ENCODE measurements around the gene ATP10D.
"Not testable (repeated sequence)": the region's sequence is repeated elsewhere in the genome, so short reads cannot be mapped to it uniquely, and the experiment has no call there.

The ATP10D gene

GRCh38 chr4:47531241-47531953 is 46.3 kb downstream of the ATP10D start:
- DNase-seq, result peak in 8 of 42 donors; percentile 4 to 39 (median 13)

GRCh38 chr4:47531954-47532321 is 46.9 kb downstream of the ATP10D start:
- intact Hi-C loops (cut with DNase I), result no loop called here
- peak in 13 of 42 donors; percentile 5 to 41 (median 11) for DNase-seq

More at GRCh38 chr4:47531241-47531953, 46.3 kb downstream of the ATP10D start:
- intact Hi-C loops (cut with DNase I), result no loop called here

- intact Hi-C loops (cut with DNase I), result no loop called here
- no peak for DNase-seq
Measured at GRCh38 chr4:47532658-47533057, 47.6 kb downstream of the ATP10D start.

GRCh38 chr4:47533689-47534347 is 48.7 kb downstream of the ATP10D start:
- intact Hi-C loops (cut with DNase I), result no loop called here
- no peak for DNase-seq

GRCh38 chr4:47534772-47535171 is 49.7 kb downstream of the ATP10D start:
- no peak for DNase-seq
- intact Hi-C loops (cut with DNase I), result no loop called here

- intact Hi-C loops (cut with DNase I), result no loop called here
- DNase-seq, result no peak
Measured at GRCh38 chr4:47535567-47536147, 50.6 kb downstream of the ATP10D start.

- no peak for DNase-seq
- intact Hi-C loops (cut with DNase I), result no loop called here
Measured at GRCh38 chr4:47536966-47537365, 51.9 kb downstream of the ATP10D start.

- intact Hi-C loops (cut with DNase I), result no loop called here
- no peak for DNase-seq
Measured at GRCh38 chr4:47538111-47538824, 53.2 kb downstream of the ATP10D start.

GRCh38 chr4:47538825-47539154 is 53.7 kb downstream of the ATP10D start:
- DNase-seq, result no peak
- intact Hi-C loops (cut with DNase I), result no loop called here

GRCh38 chr4:47542640-47543039 is 57.6 kb downstream of the ATP10D start:
- DNase-seq; intact Hi-C loops (cut with DNase I): not testable (repeated sequence)

GRCh38 chr4:47543331-47543730 is 58.3 kb downstream of the ATP10D start:
- intact Hi-C loops (cut with DNase I), result no loop called here
- no peak for DNase-seq

- DNase-seq; intact Hi-C loops (cut with DNase I): not testable (repeated sequence)
Measured at GRCh38 chr4:47550357-47550756, 65.3 kb downstream of the ATP10D start.

GRCh38 chr4:47550899-47551548 is 65.9 kb downstream of the ATP10D start:
- intact Hi-C loops (cut with DNase I), result no loop called here
- DNase-seq, result no peak

GRCh38 chr4:47551682-47552081 is 66.6 kb downstream of the ATP10D start:
- no peak for DNase-seq

GRCh38 chr4:47553329-47554125 is 68.5 kb downstream of the ATP10D start:
- no peak for DNase-seq
- intact Hi-C loops (cut with DNase I), result no loop called here

More at GRCh38 chr4:47551682-47552081, 66.6 kb downstream of the ATP10D start:
- intact Hi-C loops (cut with DNase I), result no loop called here

- DNase-seq; intact Hi-C loops (cut with DNase I): not testable (repeated sequence)
Measured at GRCh38 chr4:47555920-47556319, 70.8 kb downstream of the ATP10D start.

- intact Hi-C loops (cut with DNase I), result no loop called here
Measured at GRCh38 chr4:47557255-47557654, 72.2 kb downstream of the ATP10D start.

GRCh38 chr4:47560682-47561081 is 75.6 kb downstream of the ATP10D start:
- DNase-seq, result no peak
- intact Hi-C loops (cut with DNase I), result loop anchor here (10.0 kb wide), 1 partner anchor 76 kb away; the partner anchor contains the start of gene ATP10D

More at GRCh38 chr4:47557255-47557654, 72.2 kb downstream of the ATP10D start:
- no peak for DNase-seq

All from head of caudate nucleus (tissue), 42 donors.